ENCODE data around the gene KDM1B.
"Not testable (repeated sequence)": the region's sequence is repeated elsewhere in the genome, so short reads cannot be mapped to it uniquely, and the experiment has no call there.

The KDM1B gene

GRCh38 chr6:18189196-18189595 is 34.0 kb downstream of the KDM1B start:
- DNase-seq: no peak

DNA sequence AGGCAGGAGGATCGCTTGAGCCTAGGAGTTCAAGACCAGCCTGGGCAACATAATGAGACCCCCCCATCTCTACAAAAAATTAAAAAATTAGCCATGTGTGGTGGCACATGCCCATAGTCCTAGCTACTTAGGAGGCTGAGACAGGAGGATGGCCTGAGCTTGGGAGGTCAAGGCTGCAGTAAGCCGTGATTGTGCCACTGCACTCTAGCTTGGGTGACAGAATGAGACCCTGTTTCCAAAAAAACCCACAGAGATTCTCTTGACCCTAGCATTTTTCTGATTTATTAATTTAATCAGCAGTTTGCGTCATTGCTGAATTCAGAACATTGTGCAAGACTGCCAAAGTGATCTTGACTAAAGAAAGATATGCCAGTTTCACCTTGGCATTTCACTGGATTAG is 36.8 kb downstream of the KDM1B start:
- DNase-seq: no peak

GRCh38 chr6:18203786-18204185 is 48.6 kb downstream of the KDM1B start:
- DNase-seq: no peak

DNA sequence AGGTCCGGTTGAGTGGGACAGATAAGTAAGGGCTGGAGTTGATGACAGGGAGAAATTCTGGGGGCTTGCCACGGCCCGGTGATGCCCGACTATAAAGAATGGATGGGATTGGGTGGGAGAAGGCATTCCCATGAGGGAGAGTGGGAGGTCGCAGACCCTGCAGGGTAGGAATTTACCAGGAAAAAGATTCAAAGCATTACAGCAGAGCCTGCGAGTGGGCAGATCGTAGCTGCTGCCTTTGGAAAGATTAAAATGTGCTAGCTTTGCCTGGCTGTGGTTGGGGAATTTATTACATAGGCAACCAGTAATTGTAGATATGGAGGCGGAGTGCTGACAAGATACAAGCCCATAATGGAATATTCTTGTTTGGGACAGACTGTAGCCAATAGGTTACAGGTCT is 49.5 kb downstream of the KDM1B start:
- no peak for DNase-seq

DNA sequence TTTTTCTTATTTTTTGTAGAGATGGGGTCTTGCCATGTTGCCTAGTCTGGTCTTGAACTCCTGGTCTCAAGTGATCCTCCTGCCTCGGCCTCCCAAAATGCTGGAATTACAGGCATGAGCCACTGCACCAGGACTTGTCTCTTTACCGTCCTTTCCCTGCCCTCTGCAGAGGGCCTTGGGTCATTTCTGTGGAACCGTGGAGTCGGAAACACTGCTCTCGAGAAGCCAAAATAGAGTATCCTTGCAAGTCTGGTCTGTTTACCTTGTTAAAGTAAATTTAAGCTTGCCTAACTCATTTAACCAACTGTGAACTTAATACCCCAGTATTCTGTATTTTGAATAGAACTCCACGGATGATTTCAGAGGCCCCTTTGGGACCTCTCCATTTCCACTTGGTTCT is 51.4 kb downstream of the KDM1B start:
- no peak for DNase-seq

GRCh38 chr6:18207438-18207837 is 52.2 kb downstream of the KDM1B start:
- peak in 1 of 2 experiments; percentile 12 for DNase-seq

- DNase-seq: peak; percentile 11 to 64
Observed at GRCh38 chr6:18207949-18208348, 52.7 kb downstream of the KDM1B start.

DNA sequence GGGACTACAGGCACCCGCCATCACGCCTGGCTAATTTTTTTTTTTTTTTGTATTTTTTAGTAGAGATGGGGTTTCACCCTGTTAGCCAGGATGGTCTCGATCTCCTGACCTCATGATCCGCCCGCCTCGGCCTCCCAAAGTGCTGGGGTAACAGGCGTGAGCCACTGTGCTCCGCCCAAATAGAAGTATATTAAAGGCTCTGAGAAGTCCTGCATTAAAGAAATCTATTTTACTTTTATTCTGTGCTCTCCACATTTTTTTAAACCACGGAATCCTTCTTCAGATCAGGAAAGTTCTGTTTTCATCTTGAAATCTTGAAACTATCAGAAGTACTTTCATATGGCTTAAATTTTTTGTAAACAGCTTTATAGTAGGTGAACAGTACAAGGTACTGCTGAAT is 53.6 kb downstream of the KDM1B start:
- not testable (repeated sequence) for DNase-seq

GRCh38 chr6:18209539-18210197 is 54.4 kb downstream of the KDM1B start:
- DNase-seq: no peak

- DNase-seq: no peak
Observed at GRCh38 chr6:18210707-18211106, 55.5 kb downstream of the KDM1B start.

- DNase-seq: no peak
Observed at GRCh38 chr6:18211338-18211737, 56.1 kb downstream of the KDM1B start.

- DNase-seq: no peak
Observed at GRCh38 chr6:18212231-18212630, 57.0 kb downstream of the KDM1B start.

DNA sequence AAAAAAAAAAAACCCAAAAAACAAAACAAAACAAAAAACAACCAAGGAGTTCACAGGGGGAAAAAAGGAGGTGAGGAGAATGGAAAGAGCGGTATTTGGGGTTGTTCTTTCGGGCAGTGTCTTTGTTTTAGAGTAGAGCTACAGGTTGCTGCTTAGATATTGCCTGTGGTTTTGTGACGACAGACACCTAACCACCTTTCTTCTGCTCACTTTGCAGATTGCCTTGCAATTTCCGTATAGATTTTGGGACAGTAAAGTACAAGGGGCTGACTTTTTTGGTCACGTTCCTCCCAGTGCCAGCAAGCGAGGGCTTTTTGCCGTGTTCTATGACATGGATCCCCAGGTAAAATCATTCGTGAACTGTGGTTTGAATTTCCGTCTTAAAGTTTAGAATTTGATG is 58.2 kb downstream of the KDM1B start:
- DNase-seq: no peak

GRCh38 chr6:18214003-18214402 is 58.8 kb downstream of the KDM1B start:
- no peak for DNase-seq

DNA sequence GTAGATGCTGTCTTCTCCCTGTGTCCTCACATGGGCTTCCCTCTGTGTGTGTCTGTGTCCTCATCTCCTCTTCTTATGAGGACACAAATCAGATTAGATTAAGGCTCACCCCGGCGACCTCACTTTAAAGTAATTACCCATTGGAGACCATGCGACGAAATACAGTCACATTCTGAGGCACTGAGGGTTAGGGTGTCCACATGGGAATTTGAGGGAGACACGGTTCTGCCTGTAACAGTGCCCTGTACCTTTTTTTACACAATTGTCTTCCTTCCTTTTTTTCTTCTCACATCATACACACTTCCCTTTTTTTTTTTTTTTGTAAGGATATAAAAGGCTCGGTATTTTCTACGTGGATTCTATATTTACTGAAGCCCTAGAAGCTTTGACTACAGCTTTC is 60.2 kb downstream of the KDM1B start:
- no peak for DNase-seq

DNA sequence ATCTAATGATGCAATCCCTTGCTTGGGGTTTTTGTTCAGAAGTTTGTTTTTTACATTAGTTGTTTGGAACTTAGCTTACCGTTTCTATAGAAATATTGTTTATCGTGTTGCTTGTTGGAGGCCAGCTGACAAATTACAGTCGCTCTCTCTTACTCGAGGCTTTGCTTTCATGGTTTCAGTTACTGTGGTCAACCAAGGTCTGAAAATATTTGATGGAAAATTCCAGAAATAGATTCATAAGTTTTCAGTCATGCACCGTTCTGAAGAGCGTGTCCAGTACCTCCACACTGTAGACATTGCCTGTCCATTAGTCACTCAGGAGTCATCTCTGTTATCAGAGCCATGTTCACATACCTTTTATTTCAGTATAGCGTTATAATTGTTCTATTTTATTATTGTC is 61.2 kb downstream of the KDM1B start:
- no peak for DNase-seq

DNA sequence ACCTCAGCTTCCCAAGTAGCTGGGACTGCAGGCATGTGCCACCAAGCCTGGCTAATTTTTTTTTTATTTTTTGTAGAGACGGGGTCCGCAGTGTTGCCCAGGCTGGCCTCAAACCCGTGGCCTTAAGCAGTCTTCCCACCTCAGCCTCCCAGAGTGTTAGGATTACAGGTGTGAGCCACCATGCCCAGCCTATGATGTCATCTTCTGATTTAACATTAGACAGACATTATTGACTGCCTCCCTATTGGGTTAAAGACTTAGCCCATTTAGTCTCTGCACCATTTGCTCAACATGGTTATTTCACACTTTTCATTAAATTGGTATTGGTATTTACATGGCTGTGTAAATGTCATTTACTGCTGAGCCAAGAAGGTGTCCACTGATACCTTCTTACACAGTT is 63.0 kb downstream of the KDM1B start:
- no peak for DNase-seq

DNA sequence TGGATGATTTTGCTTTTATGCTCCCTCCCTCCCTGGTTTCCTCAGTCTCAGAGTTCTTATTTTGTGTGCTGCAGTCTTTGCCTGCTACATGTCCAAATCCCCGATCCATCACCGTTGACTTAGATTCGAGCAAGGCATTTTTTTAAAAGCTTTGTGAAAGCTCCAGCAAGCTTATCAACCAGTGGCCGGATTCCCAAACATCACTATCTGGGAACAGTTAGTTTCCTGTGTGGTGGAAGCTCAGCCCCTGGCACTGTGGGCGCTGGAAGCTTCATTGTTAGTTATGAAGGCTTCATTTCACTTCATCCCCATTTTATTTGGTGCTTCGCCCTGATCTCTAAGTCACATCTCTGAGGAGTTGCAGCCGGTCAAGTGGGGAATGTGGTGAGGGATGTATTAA is 64.4 kb downstream of the KDM1B start:
- DNase-seq: no peak

GRCh38 chr6:18221288-18221615 is 66.0 kb downstream of the KDM1B start:
- DNase-seq: no peak

GRCh38 chr6:18226451-18227105 is 71.4 kb downstream of the KDM1B start:
- not testable (repeated sequence) for DNase-seq

GRCh38 chr6:18227166-18227565 is 71.9 kb downstream of the KDM1B start:
- DNase-seq: not testable (repeated sequence)

- not testable (repeated sequence) for DNase-seq
Observed at GRCh38 chr6:18228590-18228989, 73.4 kb downstream of the KDM1B start.

DNA sequence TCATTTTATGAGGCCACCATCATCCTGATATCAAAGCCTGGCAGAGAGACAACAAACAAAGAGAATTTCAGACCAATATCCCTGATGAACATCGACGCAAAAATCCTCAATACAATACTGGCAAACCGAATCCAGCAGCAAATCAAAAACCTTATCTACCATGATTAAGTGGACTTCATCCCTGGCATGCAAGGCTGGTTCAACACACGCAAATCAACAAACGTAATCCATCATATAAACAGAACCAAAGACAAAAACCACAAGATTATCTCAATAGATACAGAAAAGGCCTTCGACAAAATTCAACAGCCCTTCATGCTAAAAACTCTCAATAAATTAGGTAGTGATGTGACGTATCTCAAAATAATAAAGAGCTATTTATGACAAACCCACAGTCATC is 76.6 kb downstream of the KDM1B start:
- DNase-seq: not testable (repeated sequence)

GRCh38 chr6:18233770-18234169 is 78.5 kb downstream of the KDM1B start:
- DNase-seq: not testable (repeated sequence)

GRCh38 chr6:18234564-18234963 is 79.3 kb downstream of the KDM1B start:
- DNase-seq: no peak
